K562 (cell line): ENCODE measurements around the gene WDR31. TPM values are rescaled to one million over a fixed set of nuclear protein-coding genes. Genes with fewer than 3 reads are reported as not detected.

Source experiments
- ATAC-seq: fragments of 200-7000 bp; cut with Tn5 transposase; 3 replicates; pipeline ENCODE4 v1.9.1; 2020; ENCODE audit warnings: moderate library complexity
- BruUV-seq: library from RNA; stranded (reverse); fragments of 400-500 nt; replicated peaks from 2 replicates; lab custom pipeline; 2021; lab: Mats Ljungman, UMichigan
- CTCF ChIA-PET: fragments of 300-600 bp; formaldehyde crosslinking; extraction: SDS; loops from one replicate; lab custom pipeline; 2021; ENCODE audit warnings: low intra/inter-chr PET ratio; lab: Yijun Ruan, JAX
- POLR2A ChIA-PET: fragments of 300-600, 350-650 bp; sonication (Branson Sonifier 250); formaldehyde crosslinking; extraction: SDS; loops from one replicate; lab custom pipeline; 2021; ENCODE audit warnings: antibody characterized with exemption, inconsistent platforms; lab: Yijun Ruan, JAX
- DNase-seq, 4 experiments: peaks; one replicate each; pipeline versions ENCODE4 v3.0.0 to v3.0.0-alpha.2; 2011 to 2018; ENCODE audit warnings: low spot score in 3 of 4, mixed read lengths in 3 of 4; ENCODE audit errors: extremely low read depth in 1 of 4
- FAIRE-seq: peaks from 2 replicates; lab custom pipeline; 2011; peaks lifted over from hg19 to GRCh38; lab: Jason Lieb, UNC
- H2AFZ ChIP-seq: 2 replicates; pipeline ENCODE4 v1.6.0; 2011; ENCODE audit warnings: low read depth, low read length, control low read depth, inconsistent platforms
- H3K27ac ChIP-seq: fragments of 200-600 bp; 3 replicates; pipeline ENCODE4 v1.8.0; 2011; ENCODE audit warnings: low read depth, mild to moderate bottlenecking, control low read depth, inconsistent platforms, low read length, moderate library complexity, mixed read lengths; ENCODE audit errors: extremely low read depth
- H3K27me3 ChIP-seq, 2 experiments: fragments of 300-600 bp in 1 of 2; 2 replicates in 1 of 2; 3 replicates in 1 of 2; pipeline versions ENCODE4 v1.6.0 to v1.8.0; 2011; ENCODE audit warnings: inconsistent platforms in 2 of 2, low read length in 2 of 2, mild to moderate bottlenecking in 1 of 2, mixed read lengths in 1 of 2, moderate library complexity in 1 of 2; ENCODE audit not compliant: control insufficient read depth in 2 of 2, insufficient read depth in 2 of 2
- H3K36me3 ChIP-seq: fragments of 300-600 bp; 3 replicates; pipeline ENCODE4 v1.8.0; 2011; ENCODE audit warnings: mild to moderate bottlenecking, low read length, inconsistent platforms; ENCODE audit not compliant: control insufficient read depth, insufficient read depth
- H3K4me1 ChIP-seq, 2 experiments: fragments of 200-600 bp in 1 of 2; replicated peaks in 1 of 2; 2 replicates in 1 of 2; 3 replicates in 1 of 2; pipeline versions ENCODE4 v1.5.1 to v1.8.0; 2011; ENCODE audit warnings: inconsistent platforms in 2 of 2, low read length in 2 of 2, mild to moderate bottlenecking in 1 of 2, mixed read lengths in 1 of 2, moderate library complexity in 1 of 2; ENCODE audit not compliant: control insufficient read depth in 2 of 2, insufficient read depth in 2 of 2
- H3K4me2 ChIP-seq: 2 replicates; pipeline ENCODE4 v1.6.1; 2011; ENCODE audit warnings: low read length, control low read depth, inconsistent platforms, mixed read lengths; ENCODE audit not compliant: insufficient read depth
- H3K4me3 ChIP-seq: fragments of 200-600 bp; sonication (generic), shearing (Covaris generic); 2 replicates; pipeline ENCODE4 v1.5.1; 2016; ENCODE audit warnings: control low read depth, inconsistent platforms
- H3K79me2 ChIP-seq: fragments of 200-600 bp; 3 replicates; pipeline ENCODE4 v1.8.0; 2011; ENCODE audit warnings: low read length, inconsistent platforms; ENCODE audit not compliant: control insufficient read depth, insufficient read depth
- H3K9ac ChIP-seq, 2 experiments: 2 replicates each; pipeline versions ENCODE4 v1.6.0 to v1.6.1; 2011; ENCODE audit warnings: low read depth in 2 of 2, low read length in 2 of 2, control low read depth in 1 of 2, inconsistent platforms in 1 of 2, mild to moderate bottlenecking in 1 of 2, mixed read lengths in 1 of 2; ENCODE audit not compliant: insufficient read depth in 1 of 2
- H3K9me1 ChIP-seq: one replicate; pipeline ENCODE4 v1.6.0; 2011; ENCODE audit warnings: inconsistent platforms, mild to moderate bottlenecking, low read length, moderate library complexity; ENCODE audit not compliant: control insufficient read depth, insufficient read depth
- H3K9me3 ChIP-seq: replicated peaks from 2 replicates; pipeline ENCODE4 v1.5.1; 2011; ENCODE audit warnings: low read depth, low read length, inconsistent platforms; ENCODE audit not compliant: control insufficient read depth, insufficient read depth
- H4K20me1 ChIP-seq: replicated peaks from 2 replicates; pipeline ENCODE4 v1.6.1; 2011; ENCODE audit warnings: low read length, inconsistent platforms, mixed read lengths; ENCODE audit not compliant: control insufficient read depth, insufficient read depth
- ARNT ChIP-seq, 2 experiments: fragments of 450-650 bp; IDR thresholded peaks; 2 replicates each; pipeline ENCODE4 v1.6.1; 2016; ENCODE audit warnings: mild to moderate bottlenecking in 1 of 2
- CEBPG ChIP-seq, 3 experiments: fragments of 200-800 bp in 1 of 3; sonication (Bioruptor generic) in 1 of 3; sonication (generic) in 1 of 3; formaldehyde crosslinking in 1 of 3; IDR thresholded peaks in 2 of 3; conservative IDR thresholded peaks in 1 of 3; 2 replicates each; pipeline versions ENCODE4 v1.6.1 to v1.8.0; 2016 to 2022; ENCODE audit warnings: missing compliant biosample characterization in 2 of 3, missing genetic modification characterization in 2 of 3, mild to moderate bottlenecking in 1 of 3, missing genetic modification reagents in 1 of 3
- CHAMP1 ChIP-seq: fragments of 450-650 bp; IDR thresholded peaks from 2 replicates; pipeline ENCODE4 v1.6.1; 2016; ENCODE audit warnings: mild to moderate bottlenecking
- FOSL1 ChIP-seq: fragments of 200-800 bp; sonication (Bioruptor generic); conservative IDR thresholded peaks from 2 replicates; pipeline ENCODE4 v1.6.1; 2016; ENCODE audit warnings: missing genetic modification characterization, missing compliant biosample characterization
- GATA2 ChIP-seq: sonication (generic); formaldehyde crosslinking; IDR thresholded peaks from 2 replicates; pipeline ENCODE4 v1.4.0; 2020; ENCODE audit warnings: mild to moderate bottlenecking, missing genetic modification reagents
- HMGN3 ChIP-seq: IDR thresholded peaks from 2 replicates; pipeline ENCODE4 v1.6.1; 2011; ENCODE audit warnings: borderline replicate concordance, low read depth, mild to moderate bottlenecking, mixed read lengths, low read length; ENCODE audit not compliant: insufficient read length; ENCODE audit errors: extremely low read depth
- HNRNPK ChIP-seq: fragments of 200-400 bp; formaldehyde crosslinking; IDR thresholded peaks from one replicate; pipeline ENCODE4 v1.6.1; 2018; ENCODE audit warnings: mild to moderate bottlenecking, low read depth, low read length; ENCODE audit not compliant: poor library complexity, severe bottlenecking
- JUND ChIP-seq, 2 experiments: IDR thresholded peaks; 2 replicates in 1 of 2; 3 replicates in 1 of 2; pipeline ENCODE4 v1.6.1; 2011; ENCODE audit warnings: borderline replicate concordance in 2 of 2, low read depth in 2 of 2, low read length in 2 of 2, improper control_type of control experiment in 1 of 2, missing biosample characterization in 1 of 2, missing genetic modification characterization in 1 of 2, missing genetic modification reagents in 1 of 2
- KDM1A ChIP-seq, 2 experiments: fragments of 450-650 bp; IDR thresholded peaks; 2 replicates each; pipeline ENCODE4 v1.6.1; 2016; ENCODE audit warnings: mild to moderate bottlenecking in 2 of 2
- ZBTB7A ChIP-seq: IDR thresholded peaks from 2 replicates; pipeline ENCODE4 v1.6.1; 2011; ENCODE audit warnings: low read depth, mild to moderate bottlenecking, low read length, moderate library complexity, borderline replicate concordance; ENCODE audit not compliant: control insufficient read depth
- ZFP91 ChIP-seq: sonication (generic); formaldehyde crosslinking; IDR thresholded peaks from 2 replicates; pipeline ENCODE4 v1.8.0; 2022; ENCODE audit warnings: mild to moderate bottlenecking, missing genetic modification reagents
- ZNF277 ChIP-seq: fragments of 250-450 bp; sonication (Bioruptor Pico); IDR thresholded peaks from 2 replicates; pipeline ENCODE4 v1.8.0; 2022; ENCODE audit warnings: inconsistent platforms, mild to moderate bottlenecking, moderate library complexity, borderline replicate concordance
- WGBS: fragments of 100-300 bp; shearing (Covaris generic); methylation state at CpG from one replicate; pipeline ENCODE4 v1.1.6; 2016; ENCODE audit warnings: low coverage, mixed read lengths; ENCODE audit not compliant: insufficient coverage; ENCODE audit errors: missing lambda C conversion rate; 5-methylcytosine and 5-hydroxymethylcytosine counted together
- in situ Hi-C: fragments of 300-500 bp; cut with MboI; formaldehyde crosslinking; loops from 4 replicates; pipeline ENCODE4 v1.15.0; 2018; ENCODE audit warnings: inconsistent platforms, mixed read lengths
- intact Hi-C: fragments of 100-400 bp; cut with micrococcal nuclease; formaldehyde crosslinking; loops from 2 replicates; pipeline ENCODE4 v1.14.2; 2022
- polyA plus RNA-seq, 8 experiments: library from polyadenylated mRNA; depleted of rRNA in 4 of 8; stranded (reverse) in 5 of 8; unstranded in 3 of 8; fragments of >200 nt; fragmentation: Nextera tagmentation in 2 of 8; fragmentation: Illumina TruSeq in 1 of 8; extraction: Ambion mirVana in 2 of 8; extraction: Trizol in 1 of 8; gene quantifications; 2 replicates each; pipeline versions ENCODE4 v1.2.1 to v1.2.3, GENCODE V29; 2011 to 2014; ENCODE audit warnings: inconsistent platforms in 1 of 8, missing spikeins in 1 of 8
- total RNA-seq, 7 experiments: library from RNA; depleted of rRNA in 6 of 7; stranded (reverse); fragments of >200 nt in 6 of 7; fragmentation: Illumina TruSeq in 2 of 7; extraction: Trizol in 2 of 7; gene quantifications; 2 replicates each; pipeline versions ENCODE4 v1.2.1 to v1.2.3, GENCODE V29; 2011 to 2021; ENCODE audit warnings: low replicate concordance in 1 of 7

The WDR31 gene
- total and polyA plus RNA-seq, 9 of the 15 experiments (the other 6 are each of a cell fraction or from before 2014, with no cell fraction given): 0.35 to 1.8 (median 0.95) TPM

DNA sequence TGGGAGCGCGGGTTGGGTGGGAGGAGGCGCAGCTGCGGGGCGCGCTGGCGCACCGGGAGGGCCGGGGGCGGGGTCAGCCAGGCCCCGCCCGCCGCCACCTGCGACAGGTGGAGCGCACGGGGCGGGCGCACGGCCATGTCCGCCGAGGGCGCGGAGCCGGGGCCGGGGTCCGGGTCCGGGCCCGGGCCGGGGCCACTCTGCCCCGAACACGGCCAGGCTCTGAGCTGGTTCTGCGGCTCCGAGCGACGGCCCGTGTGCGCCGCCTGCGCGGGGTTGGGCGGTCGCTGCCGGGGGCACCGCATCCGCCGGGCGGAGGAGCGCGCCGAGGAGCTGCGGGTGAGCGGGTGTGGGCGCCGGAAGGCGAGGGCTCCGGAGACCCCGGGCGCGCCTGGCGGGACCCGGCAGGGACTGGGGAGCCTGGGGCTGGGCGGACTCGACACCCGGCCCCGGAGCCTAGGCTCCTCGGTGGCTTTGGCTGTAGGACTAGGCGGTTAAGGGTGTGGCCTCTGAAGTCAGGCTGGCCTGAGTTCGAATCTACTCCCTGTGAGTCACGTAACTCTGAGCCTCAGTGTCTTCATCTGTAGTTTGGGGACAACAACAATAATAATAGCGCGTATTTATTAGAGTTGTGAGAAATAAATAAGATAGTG is 9.5 kb upstream of the WDR31 start, which contains the start of gene BSPRY:
TSS of gene BSPRY (plus strand) at position 97 of the 650 bp plus-strand sequence. CDS start at position 136, 39 bp downstream.
- Histone ChIP-seq H3K27ac (no peak within 1 kb of the TSS), H3K9ac (peak within 1 kb of the TSS in 1 of 2 experiments; percentile 73; a peak in 2 of 4 replicates), H4K20me1 (no peaks in the 10 kb centered on the region), H3K9me1 (no peaks in the 10 kb centered on the region), H3K9me3 (no peaks in the 10 kb centered on the region), H3K4me3 (peak within 1 kb of the TSS; percentile 29), H3K4me2 (peak within 1 kb of the TSS; percentile 49; the same call in 1 of the 2 replicates), H3K4me1 (peaks cover 3 to 10% of the 10 kb centered on the region in 2 experiments; a peak in 3 of 5 replicates), H3K79me2 (no peaks in the 10 kb centered on the region), H3K27me3 (peaks cover 2 to 4% of the 10 kb centered on the region in 2 experiments; a peak in 2 of 5 replicates), H2AFZ (peak within 1 kb of the TSS; percentile 26), H3K36me3 (no peaks in the 10 kb centered on the region)
- ChIA-PET CTCF (no interaction called here), POLR2A (interaction anchor here (1.2 to 2.4 kb wide), 2 partner anchors 9 to 52 kb away, joined by 4 to 12 read pairs; partner anchors contain the start of genes ALAD and WDR31)
- BruUV-seq: no TSS peak
- peak in 2 of 4 experiments; percentile 54 to 55 for DNase-seq
- 49% methylated on average over 17 of the region's 71 CpGs for WGBS
- intact Hi-C loops: no loop called here
- in situ Hi-C loops: no loop called here
- no peak for FAIRE-seq
- peak; percentile 50 for ATAC-seq
- TF ChIP-seq JUND (IDR thresholded peaks at IDR 0.05; ENCODE audit: borderline replicate concordance, low read depth, low read length): 0 out of 2 replicates have a peak, but pooled peaks have one; percentile 24
- TF ChIP-seq JUND (tag; IDR thresholded peaks at IDR 0.05; ENCODE audit: borderline replicate concordance, low read depth, low read length): 0 out of 3 replicates have a peak, but pooled peaks have one; percentile 18
- TF ChIP-seq ZNF277 (CRISPR knock-in tag): no peak
- TF ChIP-seq ZFP91 (CRISPR knock-in tag): no peak
- TF ChIP-seq GATA2: no peak
- TF ChIP-seq ARNT (IDR thresholded peaks at IDR 0.05): no peak
- TF ChIP-seq FOSL1: peak; percentile 39
- TF ChIP-seq KDM1A (IDR thresholded peaks at IDR 0.05): peak; percentile 15 to 64; a peak in 2 of 4 replicates
- no peak for TF ChIP-seq HMGN3
- no peak for TF ChIP-seq CEBPG (CRISPR knock-in tag; IDR thresholded peaks at IDR 0.05)
- TF ChIP-seq CEBPG (tag; conservative IDR thresholded peaks at IDR 0.05 in 1 of 2, IDR thresholded peaks at IDR 0.05 in 1 of 2): no peak
- no peak for TF ChIP-seq CHAMP1
- no peak for TF ChIP-seq HNRNPK
- peak; percentile 51; the same call in 1 of the 2 replicates for TF ChIP-seq ZBTB7A
